Breast epithelium (tissue), 4 donors: ENCODE measurements around the gene SLC22A3. TPM values are rescaled to one million over a fixed set of nuclear protein-coding genes. Genes with fewer than 3 reads are reported as not detected.
"Not testable (repeated sequence)": the region's sequence is repeated elsewhere in the genome, so short reads cannot be mapped to it uniquely, and the experiment has no call there.

Experiments
- DNase-seq, 2 donors: peaks; one replicate each; pipeline ENCODE4 v3.0.0-alpha.2; 2019; ENCODE audit warnings: low spot score in 2 of 2
- H3K27ac ChIP-seq, 2 donors: fragments of 200-600 bp; sonication (generic) in 1 of 2; one replicate each; pipeline ENCODE4 v1.5.1; 2016 to 2019; ENCODE audit warnings: mild to moderate bottlenecking in 1 of 2
- H3K27me3 ChIP-seq, 2 donors: fragments of 200-600 bp; sonication (generic) in 1 of 2; one replicate each; pipeline versions ENCODE4 v1.5.1 to v1.6.0; 2017 to 2019; ENCODE audit warnings: control low read depth in 1 of 2, mild to moderate bottlenecking in 1 of 2
- H3K36me3 ChIP-seq: fragments of 200-600 bp; one replicate; pipeline ENCODE4 v1.5.1; 2019
- H3K4me1 ChIP-seq, 2 donors: fragments of 200-600 bp; sonication (generic); one replicate each; pipeline ENCODE4 v1.5.1; 2016 to 2019; ENCODE audit warnings: control low read depth in 1 of 2
- H3K4me3 ChIP-seq, 3 donors: fragments of 200-600 bp; sonication (generic); 1 replicate in 2 of 3; 2 replicates in 1 of 3; pipeline ENCODE4 v1.5.1; 2016 to 2019; ENCODE audit warnings: mild to moderate bottlenecking in 3 of 3, moderate library complexity in 2 of 3
- H3K9me3 ChIP-seq, 2 donors: fragments of 200-600 bp; sonication (generic) in 1 of 2; one replicate each; pipeline ENCODE4 v1.5.1; 2016 to 2019; ENCODE audit warnings: control low read depth in 1 of 2
- POLR2A ChIP-seq: fragments of 450-650 bp; IDR thresholded peaks from one replicate; pipeline ENCODE4 v1.6.1; 2016; ENCODE audit warnings: antibody characterized with exemption, mild to moderate bottlenecking, moderate library complexity
- POLR2AphosphoS5 ChIP-seq, 3 donors: sonication (generic); formaldehyde crosslinking; IDR thresholded peaks; one replicate each; pipeline ENCODE4 v1.6.1; 2017; ENCODE audit warnings: antibody characterized with exemption in 3 of 3
- intact Hi-C: fragments of 100-400 bp; cut with DNase I; formaldehyde crosslinking; loops from one replicate; pipeline ENCODE4 v1.15.1; 2023; ENCODE audit warnings: low total_unique reads
- total RNA-seq, 3 donors: library from RNA; depleted of rRNA; stranded (reverse); fragments of >200 nt; gene quantifications; one replicate each; pipeline ENCODE4 v1.1.0, GENCODE V29; 2016
- TF ChIP-seq, protein P1 (sequence below), 3 donors: fragments of 450-650 bp; IDR thresholded peaks; one replicate each; pipeline ENCODE4 v1.5.1; 2016 to 2017; ENCODE audit warnings: antibody characterized with exemption in 3 of 3, mild to moderate bottlenecking in 3 of 3, moderate library complexity in 3 of 3

Gene SLC22A3
- total RNA-seq, 3 donors from 2014 or later = 3.4 to 13.1 (median 5.9) TPM

DNA sequence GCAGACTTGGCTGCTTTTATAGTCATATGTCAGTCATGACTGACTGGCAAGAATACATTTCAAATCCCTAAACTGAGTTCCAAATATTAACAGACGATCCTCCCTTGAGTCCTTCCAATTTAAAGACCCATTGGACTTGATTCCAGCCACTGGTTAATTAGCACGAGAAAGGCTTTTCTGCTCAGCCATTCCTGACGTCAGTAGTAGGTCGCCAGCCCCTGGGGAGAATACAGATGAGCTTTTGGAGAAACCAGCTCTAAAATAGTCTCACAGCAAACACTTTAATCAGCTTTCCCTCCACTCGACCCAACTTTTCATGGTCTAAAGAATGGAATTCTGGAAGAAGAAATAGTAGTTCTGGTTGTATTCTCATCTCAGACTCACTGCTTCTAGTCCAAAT lies 91.6 kb downstream of the SLC22A3 start:
- Histone ChIP-seq H3K36me3 (no peaks in the 10 kb centered on the region), H3K4me1 (no peaks in the 10 kb centered on the region), H3K27me3 (no peaks in the 10 kb centered on the region), H3K4me3 (no peak overlapping the region), H3K27ac (no peak overlapping the region), H3K9me3 (no peaks in the 10 kb centered on the region)
- TF ChIP-seq POLR2AphosphoS5 (IDR thresholded peaks at IDR 0.05) (no peak), POLR2A (no peak)
- TF ChIP-seq, protein P1, sequence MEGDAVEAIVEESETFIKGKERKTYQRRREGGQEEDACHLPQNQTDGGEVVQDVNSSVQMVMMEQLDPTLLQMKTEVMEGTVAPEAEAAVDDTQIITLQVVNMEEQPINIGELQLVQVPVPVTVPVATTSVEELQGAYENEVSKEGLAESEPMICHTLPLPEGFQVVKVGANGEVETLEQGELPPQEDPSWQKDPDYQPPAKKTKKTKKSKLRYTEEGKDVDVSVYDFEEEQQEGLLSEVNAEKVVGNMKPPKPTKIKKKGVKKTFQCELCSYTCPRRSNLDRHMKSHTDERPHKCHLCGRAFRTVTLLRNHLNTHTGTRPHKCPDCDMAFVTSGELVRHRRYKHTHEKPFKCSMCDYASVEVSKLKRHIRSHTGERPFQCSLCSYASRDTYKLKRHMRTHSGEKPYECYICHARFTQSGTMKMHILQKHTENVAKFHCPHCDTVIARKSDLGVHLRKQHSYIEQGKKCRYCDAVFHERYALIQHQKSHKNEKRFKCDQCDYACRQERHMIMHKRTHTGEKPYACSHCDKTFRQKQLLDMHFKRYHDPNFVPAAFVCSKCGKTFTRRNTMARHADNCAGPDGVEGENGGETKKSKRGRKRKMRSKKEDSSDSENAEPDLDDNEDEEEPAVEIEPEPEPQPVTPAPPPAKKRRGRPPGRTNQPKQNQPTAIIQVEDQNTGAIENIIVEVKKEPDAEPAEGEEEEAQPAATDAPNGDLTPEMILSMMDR (IDR thresholded peaks at IDR 0.05) = no peak
- intact Hi-C loops = no loop called here
- no peak for DNase-seq

DNA sequence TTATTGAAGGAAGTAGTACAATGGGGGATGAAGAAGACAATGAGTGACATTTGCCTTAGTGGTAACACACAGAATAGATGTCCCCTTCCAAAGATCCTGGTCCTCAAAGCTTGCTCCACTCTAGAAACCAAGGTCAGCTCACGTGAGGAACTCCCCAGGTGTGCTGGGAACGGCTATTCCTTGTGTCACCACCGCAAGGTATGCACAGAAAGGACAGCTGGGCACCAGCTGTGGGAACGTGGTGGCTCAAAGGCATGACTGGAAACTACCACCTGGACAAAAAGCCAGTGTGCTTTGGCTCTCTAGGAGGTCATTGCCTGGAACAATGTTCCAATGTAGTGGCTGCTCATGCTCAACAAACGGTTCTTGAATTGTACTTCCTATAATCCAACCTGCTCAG lies 94.0 kb downstream of the SLC22A3 start:
- no peak for DNase-seq
- Histone ChIP-seq H3K27me3 (no peaks in the 10 kb centered on the region), H3K4me1 (no peaks in the 10 kb centered on the region), H3K4me3 (no peak overlapping the region), H3K27ac (no peak overlapping the region), H3K9me3 (no peaks in the 10 kb centered on the region), H3K36me3 (no peaks in the 10 kb centered on the region)
- TF ChIP-seq, protein P1 (IDR thresholded peaks at IDR 0.05) = no peak
- TF ChIP-seq POLR2AphosphoS5 (IDR thresholded peaks at IDR 0.05) (no peak), POLR2A (no peak)
- intact Hi-C loops = no loop called here

DNA sequence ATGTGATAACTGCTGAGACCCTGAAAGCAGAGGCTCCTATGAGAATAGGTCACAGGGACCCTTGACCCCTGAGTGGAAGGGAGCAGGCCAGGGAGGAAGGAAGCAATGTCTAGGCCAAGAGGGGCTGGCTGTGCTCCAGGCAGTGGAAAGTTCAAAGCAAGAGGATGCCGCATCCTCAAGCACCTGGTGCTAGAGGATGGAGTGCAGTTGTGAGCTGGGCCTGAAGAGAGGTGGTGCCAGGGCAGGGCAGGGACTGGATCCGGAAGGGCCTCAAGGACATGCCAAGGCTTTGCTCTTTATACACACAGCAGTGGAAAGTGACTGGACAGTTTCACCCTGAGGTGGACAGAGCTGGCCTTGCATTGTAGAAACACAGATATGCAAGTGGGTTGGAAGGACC lies 97.0 kb downstream of the SLC22A3 start:
- H3K27me3 ChIP-seq = no peaks in the 10 kb centered on the region
- no peak for TF ChIP-seq POLR2A
- no peak for TF ChIP-seq POLR2AphosphoS5 (IDR thresholded peaks at IDR 0.05)
- TF ChIP-seq, protein P1 (IDR thresholded peaks at IDR 0.05) = no peak
- intact Hi-C loops = no loop called here
- no peak overlapping the region for H3K4me3 ChIP-seq
- H3K36me3 ChIP-seq = no peaks in the 10 kb centered on the region
- no peak overlapping the region for H3K27ac ChIP-seq
- no peaks in the 10 kb centered on the region for H3K4me1 ChIP-seq
- DNase-seq = no peak
- no peaks in the 10 kb centered on the region for H3K9me3 ChIP-seq

DNA sequence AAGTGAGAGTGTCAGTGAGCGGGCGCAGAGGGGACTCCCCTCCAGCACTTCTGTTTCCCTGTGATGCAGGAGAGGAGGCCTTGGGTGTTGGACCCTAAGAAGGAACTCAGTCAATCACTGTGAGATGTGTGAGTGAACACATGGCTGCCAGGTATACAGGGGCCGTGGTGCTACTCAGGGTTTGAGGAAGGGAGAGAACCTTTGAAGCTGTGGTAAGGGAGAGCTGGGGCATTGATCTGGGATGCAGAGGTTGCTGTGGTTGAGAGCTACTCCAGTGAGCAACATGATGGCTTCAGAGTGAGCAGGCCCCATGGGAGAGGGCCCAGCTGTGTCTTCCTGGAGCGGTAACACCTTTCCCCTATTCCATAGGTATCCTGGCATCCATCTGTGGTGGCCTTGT lies 99.2 kb downstream of the SLC22A3 start:
- no peak for TF ChIP-seq POLR2A
- Histone ChIP-seq H3K36me3 (no peaks in the 10 kb centered on the region), H3K27ac (no peak overlapping the region), H3K27me3 (no peaks in the 10 kb centered on the region), H3K4me3 (no peak overlapping the region), H3K9me3 (no peaks in the 10 kb centered on the region), H3K4me1 (no peaks in the 10 kb centered on the region)
- intact Hi-C loops = no loop called here
- no peak for DNase-seq

DNA sequence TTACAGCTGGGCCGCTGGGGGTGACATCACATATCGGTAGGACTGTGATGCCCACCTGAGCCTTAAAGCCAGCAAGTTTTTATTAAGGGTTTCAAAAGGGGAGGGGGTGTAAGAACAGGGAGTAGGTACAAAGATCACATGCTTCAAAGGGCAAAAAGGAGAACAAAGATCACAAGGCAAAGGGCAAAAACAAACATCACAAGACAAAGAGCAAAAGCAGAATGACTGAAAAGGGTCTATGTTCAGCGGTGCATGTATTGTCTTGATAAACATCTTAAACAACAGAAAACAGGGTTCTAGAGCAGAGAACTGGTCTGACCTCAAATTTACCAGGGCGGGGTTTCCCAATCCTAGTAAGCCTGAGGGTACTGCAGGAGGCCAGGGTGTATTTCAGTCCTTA lies 101.6 kb downstream of the SLC22A3 start:
- H3K4me1 ChIP-seq, intact Hi-C loops, H3K4me3 ChIP-seq, H3K27me3 ChIP-seq, DNase-seq, H3K36me3 ChIP-seq, H3K9me3 ChIP-seq, H3K27ac ChIP-seq: not testable (repeated sequence)

DNA sequence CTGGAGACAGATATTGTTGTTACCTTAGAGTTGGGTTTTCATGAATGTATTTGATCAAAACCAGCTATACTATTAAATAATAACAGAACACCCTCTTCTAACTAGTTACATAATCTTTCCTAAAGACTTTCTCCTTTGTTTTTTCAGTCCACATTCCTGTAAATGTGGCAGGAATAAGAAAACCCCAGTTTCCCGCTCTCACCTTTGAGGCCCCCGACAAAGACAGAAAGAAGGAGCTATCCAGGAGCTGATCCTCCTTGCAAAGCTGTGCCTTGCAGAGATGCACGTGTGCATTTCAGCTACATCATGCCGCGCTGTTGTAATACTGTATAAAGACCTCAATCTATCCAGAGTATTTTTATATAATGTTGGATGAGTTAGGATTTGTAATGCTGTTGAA lies 102.7 kb downstream of the SLC22A3 start:
- H3K4me3 ChIP-seq = no peak overlapping the region
- H3K4me1 ChIP-seq = no peaks in the 10 kb centered on the region
- no peaks in the 10 kb centered on the region for H3K27me3 ChIP-seq
- intact Hi-C loops = no loop called here
- H3K9me3 ChIP-seq = no peaks in the 10 kb centered on the region
- no peak overlapping the region for H3K27ac ChIP-seq
- no peaks in the 10 kb centered on the region for H3K36me3 ChIP-seq
- DNase-seq = no peak
- no peak for TF ChIP-seq POLR2AphosphoS5 (IDR thresholded peaks at IDR 0.05)
- TF ChIP-seq POLR2A = no peak
- TF ChIP-seq, protein P1 (IDR thresholded peaks at IDR 0.05) = no peak
